GM21447 (cell line): ENCODE measurements around the gene RAP2A.

Source experiments
- ATAC-seq: cut with Tn5 transposase; IDR thresholded peaks from one replicate; pipeline ENCODE4 v1.9.1; 2021; ENCODE audit not compliant: unreplicated experiment

The RAP2A gene

GRCh38 chr13:97433727-97434396 is at the start of gene RAP2A:
TSS of gene RAP2A (plus strand) at chr13:97434169. CDS start at chr13:97434471, 302 bp downstream.
- ATAC-seq, result peak; percentile 38

- no peak for ATAC-seq
Observed at GRCh38 chr13:97384371-97384770, 49.6 kb upstream of the RAP2A start.

GRCh38 chr13:97385146-97385545 is 48.8 kb upstream of the RAP2A start:
- ATAC-seq, result no peak

- no peak for ATAC-seq
Observed at GRCh38 chr13:97385854-97386253, 48.1 kb upstream of the RAP2A start.

GRCh38 chr13:97386801-97387484 is 47.0 kb upstream of the RAP2A start:
- no peak for ATAC-seq

- no peak for ATAC-seq
Observed at GRCh38 chr13:97387485-97387839, 46.5 kb upstream of the RAP2A start.

GRCh38 chr13:97387890-97388289 is 46.1 kb upstream of the RAP2A start:
- no peak for ATAC-seq

GRCh38 chr13:97388373-97388772 is 45.6 kb upstream of the RAP2A start:
- ATAC-seq, result no peak

- ATAC-seq, result no peak
Observed at GRCh38 chr13:97390941-97391600, 42.9 kb upstream of the RAP2A start.

GRCh38 chr13:97392020-97392419 is 41.9 kb upstream of the RAP2A start:
- ATAC-seq, result no peak

- no peak for ATAC-seq
Observed at GRCh38 chr13:97394542-97394941, 39.4 kb upstream of the RAP2A start.

GRCh38 chr13:97395447-97396136 is 38.4 kb upstream of the RAP2A start:
- ATAC-seq, result no peak

GRCh38 chr13:97397267-97397666 is 36.7 kb upstream of the RAP2A start:
- no peak for ATAC-seq

GRCh38 chr13:97401421-97401820 is 32.5 kb upstream of the RAP2A start:
- ATAC-seq, result no peak

- no peak for ATAC-seq
Observed at GRCh38 chr13:97403893-97404750, 29.8 kb upstream of the RAP2A start.

GRCh38 chr13:97407540-97407939 is 26.4 kb upstream of the RAP2A start:
- no peak for ATAC-seq

- ATAC-seq, result no peak
Observed at GRCh38 chr13:97408938-97409337, 25.0 kb upstream of the RAP2A start.

GRCh38 chr13:97411984-97412383 is 22.0 kb upstream of the RAP2A start:
- no peak for ATAC-seq

GRCh38 chr13:97413694-97414093 is 20.3 kb upstream of the RAP2A start:
- no peak for ATAC-seq

- ATAC-seq, result no peak
Observed at GRCh38 chr13:97414392-97414791, 19.6 kb upstream of the RAP2A start.

- no peak for ATAC-seq
Observed at GRCh38 chr13:97417698-97418097, 16.3 kb upstream of the RAP2A start.
